GM12878 (cell line): ENCODE measurements around the gene PRR18. TPM values are rescaled to one million over a fixed set of nuclear protein-coding genes. Genes with fewer than 3 reads are reported as not detected.

ENCODE experiments used
- BHLHE40 ChIP-seq, 2 experiments: fragments of 450-650 bp in 1 of 2; IDR thresholded peaks; 2 replicates each; pipeline ENCODE4 v1.6.1; 2011 to 2017; ENCODE audit warnings: low read depth in 2 of 2, borderline replicate concordance in 1 of 2, improper control_type of control experiment in 1 of 2, low read length in 1 of 2, mild to moderate bottlenecking in 1 of 2
- CBX5 ChIP-seq: sonication (generic); IDR thresholded peaks from 2 replicates; pipeline ENCODE4 v1.6.1; 2016; ENCODE audit warnings: low read depth, moderate library complexity, mild to moderate bottlenecking, inconsistent platforms
- CEBPB ChIP-seq, 2 experiments: fragments of 150-350 bp in 1 of 2; IDR thresholded peaks; 2 replicates each; pipeline ENCODE4 v1.6.1; 2012 to 2014; ENCODE audit warnings: low read depth in 2 of 2, low read length in 2 of 2, borderline replicate concordance in 1 of 2, inconsistent platforms in 1 of 2
- CHD1 ChIP-seq: IDR thresholded peaks from 2 replicates; pipeline ENCODE4 v1.6.1; 2012; ENCODE audit warnings: low read depth, low read length, improper control_type of control experiment
- DPF2 ChIP-seq: fragments of 450-650 bp; IDR thresholded peaks from 2 replicates; pipeline ENCODE4 v1.6.1; 2017; ENCODE audit warnings: mild to moderate bottlenecking
- EZH2 ChIP-seq: IDR thresholded peaks from 2 replicates; pipeline ENCODE4 v1.6.1; 2012; ENCODE audit warnings: low read depth, mild to moderate bottlenecking, control low read depth, inconsistent platforms, low read length, borderline replicate concordance; ENCODE audit not compliant: control insufficient read depth
- IKZF1 ChIP-seq: fragments of 450-650 bp; conservative IDR thresholded peaks from 2 replicates; pipeline ENCODE4 v1.6.1; 2017; ENCODE audit warnings: antibody characterized with exemption, mild to moderate bottlenecking
- JUNB ChIP-seq: IDR thresholded peaks from 2 replicates; pipeline ENCODE4 v1.6.1; 2016; ENCODE audit warnings: antibody characterized with exemption, mild to moderate bottlenecking
- KDM1A ChIP-seq: fragments of 200-600 bp; sonication (generic); IDR thresholded peaks from 2 replicates; pipeline ENCODE4 v1.6.1; 2016; ENCODE audit warnings: borderline replicate concordance
- MEF2B ChIP-seq: fragments of 450-650 bp; IDR thresholded peaks from 2 replicates; pipeline ENCODE4 v1.6.1; 2018; ENCODE audit warnings: mild to moderate bottlenecking, moderate library complexity; ENCODE audit not compliant: partially characterized antibody, poor library complexity, severe bottlenecking
- PML ChIP-seq: IDR thresholded peaks from 2 replicates; pipeline ENCODE4 v1.6.1; 2012; ENCODE audit warnings: low read length, inconsistent platforms
- POLR2AphosphoS2 ChIP-seq: IDR thresholded peaks from 2 replicates; pipeline ENCODE4 v1.6.1; 2011; ENCODE audit warnings: low read depth, mild to moderate bottlenecking, low read length, improper control_type of control experiment, moderate library complexity
- RCOR1 ChIP-seq: conservative IDR thresholded peaks from 2 replicates; pipeline ENCODE4 v1.6.1; 2012; ENCODE audit warnings: low read depth, low read length, improper control_type of control experiment
- RELA ChIP-seq: fragments of 450-650 bp; IDR thresholded peaks from 2 replicates; pipeline ENCODE4 v1.8.0; 2014; ENCODE audit warnings: borderline replicate concordance; ENCODE audit not compliant: partially characterized antibody
- SMARCA5 ChIP-seq: fragments of 450-650 bp; IDR thresholded peaks from 2 replicates; pipeline ENCODE4 v1.6.1; 2017; ENCODE audit warnings: mild to moderate bottlenecking
- TAF1 ChIP-seq: IDR thresholded peaks from 2 replicates; pipeline ENCODE4 v1.6.1; 2011; ENCODE audit warnings: mild to moderate bottlenecking, low read depth, low read length, borderline replicate concordance
- ZNF274 ChIP-seq: IDR thresholded peaks from one replicate; pipeline ENCODE4 v1.8.0; 2011; ENCODE audit not compliant: insufficient read length, insufficient read depth
- polyA plus RNA-seq, 11 experiments: library from polyadenylated mRNA; depleted of rRNA in 4 of 11; unstranded in 6 of 11; stranded (reverse) in 5 of 11; fragments of >200 nt; fragmentation: Nextera tagmentation in 4 of 11; fragmentation: Illumina TruSeq in 1 of 11; extraction: Ambion mirVana in 4 of 11; extraction: Trizol in 1 of 11; gene quantifications; 1 replicate in 1 of 11; 2 replicates in 10 of 11; pipeline versions ENCODE4 v1.2.1 to v1.2.3, GENCODE V29; 2011 to 2016; ENCODE audit warnings: inconsistent platforms in 2 of 11, missing spikeins in 2 of 11, low read depth in 1 of 11
- total RNA-seq, 4 experiments: library from RNA; depleted of rRNA in 3 of 4; stranded (reverse); fragments of >200 nt in 3 of 4; fragmentation: Illumina TruSeq in 1 of 4; extraction: Trizol in 1 of 4; gene quantifications; 2 replicates each; pipeline versions ENCODE4 v1.2.1 to v1.2.3, GENCODE V29; 2013 to 2021
- TF ChIP-seq, protein P1 (sequence below): fragments of 450-650 bp; IDR thresholded peaks from 2 replicates; pipeline ENCODE4 v1.6.1; 2017; ENCODE audit warnings: mild to moderate bottlenecking, moderate library complexity
- TF ChIP-seq, protein P2 (sequence below): fragments of 450-650 bp; IDR thresholded peaks from 2 replicates; pipeline ENCODE4 v1.6.1; 2017; ENCODE audit warnings: mild to moderate bottlenecking
- TF ChIP-seq, protein P3 (sequence below): IDR thresholded peaks from 2 replicates; pipeline ENCODE4 v1.6.1; 2012; ENCODE audit warnings: improper control_type of control experiment, low read depth, low read length; ENCODE audit not compliant: insufficient replicate concordance

The PRR18 gene
- total and polyA plus RNA-seq, 10 of the 15 experiments (the other 5 are each of a cell fraction or from before 2014, with no cell fraction given) = 0.13 to 8.2 (median 1.6) TPM

DNA sequence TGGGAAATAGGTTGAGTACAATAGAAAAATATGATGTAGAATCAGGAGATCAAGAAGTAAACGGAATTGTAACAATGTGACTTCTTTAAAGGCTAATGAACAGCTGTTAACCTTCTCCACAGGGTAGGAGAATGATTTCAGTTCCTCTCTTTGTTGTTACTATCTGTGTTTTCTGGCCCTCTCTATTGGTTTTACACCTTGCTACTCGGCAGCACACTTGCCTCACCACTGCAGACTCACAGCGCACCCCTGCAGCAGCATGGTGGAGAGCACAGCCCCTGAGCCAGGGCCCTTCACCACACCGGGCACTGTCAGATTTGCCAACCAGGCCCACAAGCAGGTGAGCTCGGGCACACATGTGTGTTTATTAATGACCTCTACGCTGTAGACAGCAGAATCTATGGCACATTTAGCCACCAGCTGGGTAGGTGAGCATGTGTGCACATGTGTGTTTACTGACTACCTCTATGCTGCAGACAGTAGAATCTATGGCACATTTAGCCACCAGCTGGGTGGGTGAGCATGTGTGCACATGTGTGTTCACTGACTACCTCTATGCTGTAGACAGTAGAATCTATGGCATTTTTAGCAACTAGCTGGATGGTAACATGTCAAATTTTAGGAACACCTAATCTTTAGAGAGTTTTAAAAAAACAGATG is 17.3 kb upstream of the PRR18 start (continued):
- TF ChIP-seq, protein P1, sequence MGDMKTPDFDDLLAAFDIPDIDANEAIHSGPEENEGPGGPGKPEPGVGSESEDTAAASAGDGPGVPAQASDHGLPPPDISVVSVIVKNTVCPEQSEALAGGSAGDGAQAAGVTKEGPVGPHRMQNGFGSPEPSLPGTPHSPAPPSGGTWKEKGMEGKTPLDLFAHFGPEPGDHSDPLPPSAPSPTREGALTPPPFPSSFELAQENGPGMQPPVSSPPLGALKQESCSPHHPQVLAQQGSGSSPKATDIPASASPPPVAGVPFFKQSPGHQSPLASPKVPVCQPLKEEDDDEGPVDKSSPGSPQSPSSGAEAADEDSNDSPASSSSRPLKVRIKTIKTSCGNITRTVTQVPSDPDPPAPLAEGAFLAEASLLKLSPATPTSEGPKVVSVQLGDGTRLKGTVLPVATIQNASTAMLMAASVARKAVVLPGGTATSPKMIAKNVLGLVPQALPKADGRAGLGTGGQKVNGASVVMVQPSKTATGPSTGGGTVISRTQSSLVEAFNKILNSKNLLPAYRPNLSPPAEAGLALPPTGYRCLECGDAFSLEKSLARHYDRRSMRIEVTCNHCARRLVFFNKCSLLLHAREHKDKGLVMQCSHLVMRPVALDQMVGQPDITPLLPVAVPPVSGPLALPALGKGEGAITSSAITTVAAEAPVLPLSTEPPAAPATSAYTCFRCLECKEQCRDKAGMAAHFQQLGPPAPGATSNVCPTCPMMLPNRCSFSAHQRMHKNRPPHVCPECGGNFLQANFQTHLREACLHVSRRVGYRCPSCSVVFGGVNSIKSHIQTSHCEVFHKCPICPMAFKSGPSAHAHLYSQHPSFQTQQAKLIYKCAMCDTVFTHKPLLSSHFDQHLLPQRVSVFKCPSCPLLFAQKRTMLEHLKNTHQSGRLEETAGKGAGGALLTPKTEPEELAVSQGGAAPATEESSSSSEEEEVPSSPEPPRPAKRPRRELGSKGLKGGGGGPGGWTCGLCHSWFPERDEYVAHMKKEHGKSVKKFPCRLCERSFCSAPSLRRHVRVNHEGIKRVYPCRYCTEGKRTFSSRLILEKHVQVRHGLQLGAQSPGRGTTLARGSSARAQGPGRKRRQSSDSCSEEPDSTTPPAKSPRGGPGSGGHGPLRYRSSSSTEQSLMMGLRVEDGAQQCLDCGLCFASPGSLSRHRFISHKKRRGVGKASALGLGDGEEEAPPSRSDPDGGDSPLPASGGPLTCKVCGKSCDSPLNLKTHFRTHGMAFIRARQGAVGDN = peak; percentile 53
- TF ChIP-seq MEF2B (peak; percentile 6), EZH2 (no peak), CBX5 (no peak), CEBPB (IDR thresholded peaks at IDR 0.05; ENCODE audit: borderline replicate concordance in 1 of 2, low read depth in 2 of 2, low read length in 2 of 2) (no peak), TAF1 (no peak), PML (no peak), ZNF274 (no peak), BHLHE40 (IDR thresholded peaks at IDR 0.05; ENCODE audit: borderline replicate concordance in 1 of 2, low read depth in 2 of 2, low read length in 1 of 2) (peak; percentile 45 to 73; a peak in 2 of 4 replicates), SMARCA5 (no peak), CHD1 (no peak), IKZF1 (peak; percentile 78), JUNB (no peak), KDM1A (no peak), POLR2AphosphoS2 (no peak), DPF2 (0 out of 2 replicates have a peak, but pooled peaks have one; percentile 62), RCOR1 (no peak), RELA (no peak)
- TF ChIP-seq, protein P2, sequence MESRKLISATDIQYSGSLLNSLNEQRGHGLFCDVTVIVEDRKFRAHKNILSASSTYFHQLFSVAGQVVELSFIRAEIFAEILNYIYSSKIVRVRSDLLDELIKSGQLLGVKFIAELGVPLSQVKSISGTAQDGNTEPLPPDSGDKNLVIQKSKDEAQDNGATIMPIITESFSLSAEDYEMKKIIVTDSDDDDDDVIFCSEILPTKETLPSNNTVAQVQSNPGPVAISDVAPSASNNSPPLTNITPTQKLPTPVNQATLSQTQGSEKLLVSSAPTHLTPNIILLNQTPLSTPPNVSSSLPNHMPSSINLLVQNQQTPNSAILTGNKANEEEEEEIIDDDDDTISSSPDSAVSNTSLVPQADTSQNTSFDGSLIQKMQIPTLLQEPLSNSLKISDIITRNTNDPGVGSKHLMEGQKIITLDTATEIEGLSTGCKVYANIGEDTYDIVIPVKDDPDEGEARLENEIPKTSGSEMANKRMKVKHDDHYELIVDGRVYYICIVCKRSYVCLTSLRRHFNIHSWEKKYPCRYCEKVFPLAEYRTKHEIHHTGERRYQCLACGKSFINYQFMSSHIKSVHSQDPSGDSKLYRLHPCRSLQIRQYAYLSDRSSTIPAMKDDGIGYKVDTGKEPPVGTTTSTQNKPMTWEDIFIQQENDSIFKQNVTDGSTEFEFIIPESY = no peak
- TF ChIP-seq, protein P3, sequence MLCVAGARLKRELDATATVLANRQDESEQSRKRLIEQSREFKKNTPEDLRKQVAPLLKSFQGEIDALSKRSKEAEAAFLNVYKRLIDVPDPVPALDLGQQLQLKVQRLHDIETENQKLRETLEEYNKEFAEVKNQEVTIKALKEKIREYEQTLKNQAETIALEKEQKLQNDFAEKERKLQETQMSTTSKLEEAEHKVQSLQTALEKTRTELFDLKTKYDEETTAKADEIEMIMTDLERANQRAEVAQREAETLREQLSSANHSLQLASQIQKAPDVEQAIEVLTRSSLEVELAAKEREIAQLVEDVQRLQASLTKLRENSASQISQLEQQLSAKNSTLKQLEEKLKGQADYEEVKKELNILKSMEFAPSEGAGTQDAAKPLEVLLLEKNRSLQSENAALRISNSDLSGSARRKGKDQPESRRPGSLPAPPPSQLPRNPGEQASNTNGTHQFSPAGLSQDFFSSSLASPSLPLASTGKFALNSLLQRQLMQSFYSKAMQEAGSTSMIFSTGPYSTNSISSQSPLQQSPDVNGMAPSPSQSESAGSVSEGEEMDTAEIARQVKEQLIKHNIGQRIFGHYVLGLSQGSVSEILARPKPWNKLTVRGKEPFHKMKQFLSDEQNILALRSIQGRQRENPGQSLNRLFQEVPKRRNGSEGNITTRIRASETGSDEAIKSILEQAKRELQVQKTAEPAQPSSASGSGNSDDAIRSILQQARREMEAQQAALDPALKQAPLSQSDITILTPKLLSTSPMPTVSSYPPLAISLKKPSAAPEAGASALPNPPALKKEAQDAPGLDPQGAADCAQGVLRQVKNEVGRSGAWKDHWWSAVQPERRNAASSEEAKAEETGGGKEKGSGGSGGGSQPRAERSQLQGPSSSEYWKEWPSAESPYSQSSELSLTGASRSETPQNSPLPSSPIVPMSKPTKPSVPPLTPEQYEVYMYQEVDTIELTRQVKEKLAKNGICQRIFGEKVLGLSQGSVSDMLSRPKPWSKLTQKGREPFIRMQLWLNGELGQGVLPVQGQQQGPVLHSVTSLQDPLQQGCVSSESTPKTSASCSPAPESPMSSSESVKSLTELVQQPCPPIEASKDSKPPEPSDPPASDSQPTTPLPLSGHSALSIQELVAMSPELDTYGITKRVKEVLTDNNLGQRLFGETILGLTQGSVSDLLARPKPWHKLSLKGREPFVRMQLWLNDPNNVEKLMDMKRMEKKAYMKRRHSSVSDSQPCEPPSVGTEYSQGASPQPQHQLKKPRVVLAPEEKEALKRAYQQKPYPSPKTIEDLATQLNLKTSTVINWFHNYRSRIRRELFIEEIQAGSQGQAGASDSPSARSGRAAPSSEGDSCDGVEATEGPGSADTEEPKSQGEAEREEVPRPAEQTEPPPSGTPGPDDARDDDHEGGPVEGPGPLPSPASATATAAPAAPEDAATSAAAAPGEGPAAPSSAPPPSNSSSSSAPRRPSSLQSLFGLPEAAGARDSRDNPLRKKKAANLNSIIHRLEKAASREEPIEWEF = no peak
